Uterus (tissue), 4 donors: ENCODE measurements around the gene HSF5. TPM values are rescaled to one million over a fixed set of nuclear protein-coding genes. Genes with fewer than 3 reads are reported as not detected.
"Not testable (repeated sequence)": the region's sequence is repeated elsewhere in the genome, so short reads cannot be mapped to it uniquely, and the experiment has no call there.

Source experiments
- DNase-seq, 2 donors: peaks; one replicate each; pipeline ENCODE4 v3.0.0-alpha.2; 2019 to 2020
- H3K27ac ChIP-seq, 2 donors: fragments of 200-600 bp; sonication (generic); 1 replicate in 1 of 2; 2 replicates in 1 of 2; pipeline ENCODE4 v1.5.1; 2016 to 2018
- H3K27me3 ChIP-seq, 2 donors: fragments of 200-600 bp; sonication (generic); one replicate each; pipeline ENCODE4 v1.5.1; 2018 to 2019; ENCODE audit warnings: control low read depth in 1 of 2
- H3K36me3 ChIP-seq, 2 donors: fragments of 200-600 bp; sonication (generic); one replicate each; pipeline ENCODE4 v1.5.1; 2019; ENCODE audit warnings: control low read depth in 1 of 2
- H3K4me1 ChIP-seq, 2 donors: fragments of 200-600 bp; sonication (generic); one replicate each; pipeline ENCODE4 v1.5.1; 2018 to 2019; ENCODE audit warnings: control low read depth in 1 of 2
- H3K4me3 ChIP-seq, 2 donors: fragments of 200-600 bp; sonication (generic); 1 replicate in 1 of 2; 2 replicates in 1 of 2; pipeline ENCODE4 v1.5.1; 2018 to 2019; ENCODE audit warnings: mild to moderate bottlenecking in 1 of 2
- H3K9me3 ChIP-seq, 2 donors: fragments of 200-600 bp; sonication (generic); one replicate each; pipeline ENCODE4 v1.5.1; 2019; ENCODE audit warnings: control low read depth in 1 of 2
- CTCF ChIP-seq, 4 experiments: fragments of 200-600 bp in 2 of 4; fragments of 450-650 bp in 2 of 4; sonication (generic) in 2 of 4; IDR thresholded peaks; one replicate each; pipeline ENCODE4 v1.5.1; 2016 to 2019; ENCODE audit warnings: antibody characterized with exemption in 4 of 4, mild to moderate bottlenecking in 2 of 4, moderate library complexity in 1 of 4
- POLR2A ChIP-seq, 2 donors: fragments of 450-650 bp; IDR thresholded peaks; one replicate each; pipeline ENCODE4 v1.6.1; 2016; ENCODE audit warnings: antibody characterized with exemption in 2 of 2, mild to moderate bottlenecking in 1 of 2, moderate library complexity in 1 of 2
- intact Hi-C: fragments of 100-400 bp; cut with DNase I; formaldehyde crosslinking; loops from one replicate; pipeline ENCODE4 v1.15.1; 2023; ENCODE audit warnings: low total_unique reads
- total RNA-seq, 4 donors: library from RNA; depleted of rRNA in 3 of 4; stranded (reverse); fragments of >200 nt in 3 of 4; gene quantifications; one replicate each; pipeline versions ENCODE4 v1.1.0 to v1.2.4, GENCODE V29; 2014 to 2023
- donor health status: DM: yes; HTN: yes; CAD: no.

HSF5 gene
- total RNA-seq, 4 donors from 2014 or later = 0.90 TPM; not detected in 3

GRCh38 chr17:58401287-58401686 lies 86.9 kb downstream of the HSF5 start:
- intact Hi-C loops = no loop called here
- no peaks in the 10 kb centered on the region for H3K4me1 ChIP-seq
- no peaks in the 10 kb centered on the region for H3K36me3 ChIP-seq
- H3K27ac ChIP-seq = no peak overlapping the region
- no peaks in the 10 kb centered on the region for H3K27me3 ChIP-seq
- H3K4me3 ChIP-seq = no peak overlapping the region
- DNase-seq = no peak
- H3K9me3 ChIP-seq = no peaks in the 10 kb centered on the region
- TF ChIP-seq POLR2A (IDR thresholded peaks at IDR 0.05) (no peak), CTCF (IDR thresholded peaks at IDR 0.05) (no peak)

- Histone ChIP-seq H3K4me1 (no peaks in the 10 kb centered on the region), H3K27ac (no peak overlapping the region), H3K9me3 (no peaks in the 10 kb centered on the region), H3K36me3 (no peaks in the 10 kb centered on the region), H3K4me3 (no peak overlapping the region), H3K27me3 (no peaks in the 10 kb centered on the region)
- no peak for DNase-seq
- TF ChIP-seq CTCF (IDR thresholded peaks at IDR 0.05) (no peak), POLR2A (IDR thresholded peaks at IDR 0.05) (no peak)
- intact Hi-C loops = no loop called here
These were observed 87.4 kb downstream of the HSF5 start for GRCh38 chr17:58400826-58401225.

GRCh38 chr17:58399974-58400373 lies 88.2 kb downstream of the HSF5 start:
- intact Hi-C loops = no loop called here
- no peak overlapping the region for H3K27ac ChIP-seq
- no peaks in the 10 kb centered on the region for H3K36me3 ChIP-seq
- no peaks in the 10 kb centered on the region for H3K4me1 ChIP-seq
- DNase-seq = no peak
- H3K4me3 ChIP-seq = no peak overlapping the region
- TF ChIP-seq CTCF (IDR thresholded peaks at IDR 0.05) = no peak
- TF ChIP-seq POLR2A (IDR thresholded peaks at IDR 0.05) = no peak
- H3K9me3 ChIP-seq = no peaks in the 10 kb centered on the region
- no peaks in the 10 kb centered on the region for H3K27me3 ChIP-seq

GRCh38 chr17:58398574-58399266 lies 89.5 kb downstream of the HSF5 start:
- Histone ChIP-seq H3K36me3 (no peaks in the 10 kb centered on the region), H3K4me3 (no peak overlapping the region), H3K4me1 (no peaks in the 10 kb centered on the region), H3K27ac (no peak overlapping the region), H3K9me3 (no peaks in the 10 kb centered on the region), H3K27me3 (no peaks in the 10 kb centered on the region)
- no peak for DNase-seq
- no peak for TF ChIP-seq CTCF (IDR thresholded peaks at IDR 0.05)
- no peak for TF ChIP-seq POLR2A (IDR thresholded peaks at IDR 0.05)
- intact Hi-C loops = no loop called here

- H3K4me1 ChIP-seq, H3K27me3 ChIP-seq, H3K27ac ChIP-seq, intact Hi-C loops, H3K36me3 ChIP-seq, H3K4me3 ChIP-seq, H3K9me3 ChIP-seq, DNase-seq: not testable (repeated sequence)
These were observed 90.8 kb downstream of the HSF5 start for GRCh38 chr17:58397421-58397820.

- H3K27me3 ChIP-seq = no peaks in the 10 kb centered on the region
- DNase-seq = no peak
- H3K4me3 ChIP-seq = no peak overlapping the region
- no peaks in the 10 kb centered on the region for H3K9me3 ChIP-seq
- intact Hi-C loops = no loop called here
- no peaks in the 10 kb centered on the region for H3K36me3 ChIP-seq
- H3K27ac ChIP-seq = no peak overlapping the region
- H3K4me1 ChIP-seq = no peaks in the 10 kb centered on the region
- no peak for TF ChIP-seq POLR2A (IDR thresholded peaks at IDR 0.05)
- TF ChIP-seq CTCF (IDR thresholded peaks at IDR 0.05) = no peak
These were observed 92.0 kb downstream of the HSF5 start for GRCh38 chr17:58396173-58396572.
